ENCODE data around the gene H6PD.

DNA sequence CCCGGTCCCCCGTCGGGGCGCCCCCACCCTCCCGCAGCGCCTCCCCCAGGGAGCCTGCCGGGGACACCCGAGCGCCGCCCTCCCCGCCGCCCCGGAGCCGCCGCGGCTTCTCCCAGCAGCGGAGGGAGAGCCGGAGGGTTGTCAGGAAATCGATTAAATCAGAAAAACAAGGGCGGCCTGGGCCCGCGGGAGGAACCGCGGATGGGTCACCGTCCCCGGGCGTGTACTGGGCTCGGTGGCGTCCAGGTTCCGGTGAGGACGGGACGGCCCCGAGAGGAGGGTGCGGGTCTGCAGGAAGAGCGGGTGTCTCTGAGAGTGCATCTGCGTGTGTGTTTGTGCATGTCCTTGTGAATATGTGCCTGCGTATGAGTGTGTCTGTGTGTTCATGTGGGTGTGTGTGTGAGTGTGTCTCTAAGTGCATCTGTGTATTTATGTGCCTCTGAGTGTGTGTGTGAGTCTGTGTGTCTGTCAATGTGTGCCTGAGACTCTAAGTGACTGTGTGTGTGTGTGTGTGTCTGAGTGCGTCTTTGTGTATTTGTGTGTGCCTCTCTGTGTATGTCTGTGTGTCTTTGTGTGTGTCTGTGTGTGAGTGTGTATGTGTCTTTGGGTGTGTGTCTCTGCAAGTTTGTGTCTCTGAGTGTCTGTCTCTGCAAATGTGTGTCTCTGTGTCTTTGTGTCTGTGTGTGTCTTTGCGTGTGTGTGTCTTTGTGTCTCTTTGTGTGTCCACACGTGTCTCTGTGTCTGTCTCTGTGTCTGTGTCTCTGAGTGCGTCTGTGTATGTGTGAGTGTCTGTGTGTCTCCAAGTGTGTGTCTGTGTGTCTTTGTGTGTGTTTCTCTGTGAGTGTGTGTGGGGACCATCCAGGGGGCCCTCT is 59.2 kb downstream of the H6PD start:
- TF ChIP-seq CEBPB (IDR thresholded peaks at IDR 0.05) (no peak), TEAD4 (IDR thresholded peaks at IDR 0.05) (no peak)

Data from Ishikawa (cell line).